ENCODE results near the gene KDM5C. TPM values are rescaled to one million over a fixed set of nuclear protein-coding genes. Genes with fewer than 3 reads are reported as not detected.

The KDM5C gene
- total and polyA plus RNA-seq, 2 of the 8 experiments (the other 6 are each of a cell fraction or from before 2014, with no cell fraction given) = 42.4 to 82.2 TPM

- Histone ChIP-seq H3K4ac (replicated peaks; ENCODE audit: insufficient read length, low read depth, low read length) (no peak overlapping the region), H3K9ac (replicated peaks in 1 of 4; ENCODE audit: extremely low read depth in 1 of 4, low read depth in 3 of 4, low read length in 3 of 4) (no peak overlapping the region), H3K79me1 (ENCODE audit: low read depth, low read length) (no peaks in the 10 kb centered on the region), H2BK120ac (replicated peaks; ENCODE audit: low read depth, low read length) (no peak overlapping the region), H3K23me2 (ENCODE audit: low read depth, low read length) (no peaks in the 10 kb centered on the region), H4K20me1 (replicated peaks in 1 of 2; ENCODE audit: control insufficient read depth in 1 of 2, insufficient read depth in 2 of 2, low read length in 2 of 2) (no peaks in the 10 kb centered on the region), H3K4me3 (ENCODE audit: extremely low read depth in 1 of 4, insufficient read depth in 2 of 4, low read depth in 3 of 4, low read length in 4 of 4) (no peak overlapping the region), H2AK5ac (ENCODE audit: low read depth, low read length) (no peak overlapping the region), H2BK15ac (ENCODE audit: low read length) (no peak overlapping the region), H3K4me1 (replicated peaks in 1 of 4; ENCODE audit: control insufficient read depth in 3 of 4, insufficient read depth in 4 of 4, low read length in 3 of 4) (no peaks in the 10 kb centered on the region), H3K36me3 (ENCODE audit: control insufficient read depth in 2 of 4, insufficient read depth in 4 of 4, low read length in 3 of 4) (no peaks in the 10 kb centered on the region), H2AFZ (ENCODE audit: low read length) (no peak overlapping the region), H3K14ac (ENCODE audit: insufficient read length) (no peak overlapping the region), H4K8ac (ENCODE audit: extremely low read depth, insufficient read depth, low read length) (no peak overlapping the region), H2BK12ac (ENCODE audit: low read depth, low read length) (no peak overlapping the region), H3K27ac (ENCODE audit: low read depth, low read length) (no peak overlapping the region), H3K56ac (replicated peaks; ENCODE audit: insufficient read length, low read depth, low read length) (no peak overlapping the region), H4K91ac (replicated peaks; ENCODE audit: insufficient read length, low read length) (no peak overlapping the region), H2BK5ac (ENCODE audit: low read depth, low read length) (no peak overlapping the region), H2BK20ac (ENCODE audit: low read length) (no peak overlapping the region), H3K4me2 (ENCODE audit: insufficient read depth in 1 of 2, low read depth in 2 of 2, low read length in 2 of 2) (no peak overlapping the region), H3K9me3 (ENCODE audit: insufficient read depth in 2 of 2, low read depth in 1 of 2, low read length in 1 of 2) (no peaks in the 10 kb centered on the region), H3K18ac (ENCODE audit: extremely low read depth, low read length) (no peak overlapping the region), H3K27me3 (replicated peaks in 1 of 4; ENCODE audit: control insufficient read depth in 3 of 4, extremely low read depth in 1 of 4, insufficient read depth in 3 of 4, low read length in 3 of 4) (no peaks in the 10 kb centered on the region; a peak in 1 of 7 replicates), H4K5ac (ENCODE audit: insufficient read length, low read depth, low read length) (no peak overlapping the region), H3K79me2 (ENCODE audit: control insufficient read depth in 1 of 2, insufficient read depth in 2 of 2, low read length in 2 of 2) (no peaks in the 10 kb centered on the region), H3K23ac (ENCODE audit: insufficient read length) (no peak overlapping the region)
- TF ChIP-seq FOSL1 (IDR thresholded peaks at IDR 0.05; ENCODE audit: insufficient read depth, low read depth, low read length) = no peak
- TF ChIP-seq JUND (IDR thresholded peaks at IDR 0.05; ENCODE audit: low read length) = no peak
- TF ChIP-seq RAD21 (IDR thresholded peaks at IDR 0.05 in 1 of 2, conservative IDR thresholded peaks at IDR 0.05 in 1 of 2; ENCODE audit: low read depth in 2 of 2, low read length in 2 of 2) = no peak
- no peak for TF ChIP-seq GABPA (IDR thresholded peaks at IDR 0.05; ENCODE audit: borderline replicate concordance, insufficient read depth, low read length)
- no peak for TF ChIP-seq SP4 (IDR thresholded peaks at IDR 0.05; ENCODE audit: low read length)
- CTCF ChIA-PET (ENCODE audit: partially characterized antibody) = no interaction called here
- 88% methylated on average over 2 of the region's 2 CpGs; no CpG with 5 or more reads in 1 of the 2 experiments for WGBS, 2 experiments (ENCODE audit: extremely low coverage in 1 of 2, insufficient coverage in 1 of 2, insufficient read length in 1 of 2, insufficient replicate concordance in 2 of 2, low coverage in 1 of 2, low lambda C conversion rate in 2 of 2, missing lambda C conversion rate in 1 of 2)
- DNase-seq (ENCODE audit: low read depth in 1 of 2, low spot score in 2 of 2) = no peak
- FAIRE-seq = no peak
- POLR2A ChIA-PET (ENCODE audit: partially characterized antibody) = interaction anchor here (1.4 kb wide), 1 partner anchor 11 kb away, joined by 4 read pairs; no protein-coding TSS in a partner anchor
These were observed 40.2 kb downstream of the KDM5C start for GRCh38 chrX:53184836-53185235.

Data from H1 (cell line).